ENCODE data around the gene PIEZO2. TPM values are rescaled to one million over a fixed set of nuclear protein-coding genes. Genes with fewer than 3 reads are reported as not detected.

PIEZO2 gene
- total and polyA plus RNA-seq, 10 donors = 0.42 to 13.0 (median 8.0) TPM

GRCh38 chr18:11146947-11147345 lies 2.4 kb downstream of the PIEZO2 start:
- Histone ChIP-seq H3K9me3 (no peaks in the 10 kb centered on the region), H3K27me3 (replicated peaks in 1 of 7) (peaks cover 0 to 61% (median 34%) of the 10 kb centered on the region in 7 donors), H3K36me3 (no peaks in the 10 kb centered on the region), H3K4me3 (no peak overlapping the region), H3K4me1 (peaks cover 3 to 26% (median 18%) of the 10 kb centered on the region in 6 donors), H3K27ac (no peak overlapping the region)
- TF ChIP-seq POLR2AphosphoS5 (IDR thresholded peaks at IDR 0.05) (no peak), POLR2A (IDR thresholded peaks at IDR 0.05) (no peak), CTCF (IDR thresholded peaks at IDR 0.05 in 8 of 11, conservative IDR thresholded peaks at IDR 0.05 in 3 of 11) (no peak)
- DNase-seq = no peak
- intact Hi-C loops (cut with DNase I; ENCODE audit: low total_unique reads) = no loop called here
- WGBS, 5 donors = 37 to 73% (median 56%) methylated on average over 15 of the region's 15 CpGs

DNA sequence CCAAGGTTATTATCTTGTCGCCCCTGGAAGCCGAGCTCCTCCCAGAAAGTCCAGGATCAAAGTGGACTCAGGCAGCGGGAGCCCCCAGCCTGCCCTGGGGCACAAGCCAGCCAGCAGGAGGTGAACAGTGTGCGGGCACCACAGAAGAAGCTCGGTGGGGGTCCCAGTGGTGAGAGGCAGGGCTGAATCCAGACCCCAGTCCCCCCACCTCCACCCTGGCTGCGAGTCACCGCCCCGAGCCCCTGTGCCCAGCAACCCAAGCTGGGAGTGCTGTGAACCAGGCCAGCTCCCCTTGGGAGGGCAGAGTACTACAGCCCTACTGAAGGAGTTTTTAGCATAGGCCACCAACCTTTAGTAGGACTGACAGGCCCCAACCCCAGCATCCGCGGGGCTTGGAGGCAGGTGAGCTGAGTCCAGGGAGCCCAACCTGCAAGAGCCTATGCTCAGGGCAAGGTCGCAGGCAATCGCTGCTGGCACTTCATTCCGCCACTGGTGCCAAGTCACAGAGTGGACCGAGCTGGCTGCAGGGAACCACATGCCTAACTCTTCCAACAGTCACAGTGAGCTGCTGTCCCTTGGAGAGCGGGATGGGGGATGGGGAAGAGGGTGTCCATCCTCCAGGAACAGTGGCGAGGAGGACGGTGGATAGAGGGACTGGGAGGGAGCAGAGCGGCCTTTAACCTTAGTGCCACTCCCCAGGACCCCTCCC lies 3.0 kb downstream of the PIEZO2 start:
- TF ChIP-seq POLR2AphosphoS5 (IDR thresholded peaks at IDR 0.05) (no peak), CTCF (IDR thresholded peaks at IDR 0.05 in 8 of 11, conservative IDR thresholded peaks at IDR 0.05 in 3 of 11) (no peak)
- intact Hi-C loops (cut with DNase I; ENCODE audit: low total_unique reads) = no loop called here
- WGBS, 5 donors = 69 to 80% (median 77%) methylated on average over 15 to 18 of the region's 18 CpGs
- Histone ChIP-seq H3K36me3 (no peaks in the 10 kb centered on the region), H3K27me3 (replicated peaks in 1 of 7) (peaks cover 0 to 59% (median 34%) of the 10 kb centered on the region in 7 donors), H3K4me3 (no peak overlapping the region), H3K4me1 (peaks cover 3 to 26% (median 18%) of the 10 kb centered on the region in 6 donors), H3K27ac (no peak overlapping the region), H3K9me3 (no peaks in the 10 kb centered on the region)
- no peak for DNase-seq

DNA sequence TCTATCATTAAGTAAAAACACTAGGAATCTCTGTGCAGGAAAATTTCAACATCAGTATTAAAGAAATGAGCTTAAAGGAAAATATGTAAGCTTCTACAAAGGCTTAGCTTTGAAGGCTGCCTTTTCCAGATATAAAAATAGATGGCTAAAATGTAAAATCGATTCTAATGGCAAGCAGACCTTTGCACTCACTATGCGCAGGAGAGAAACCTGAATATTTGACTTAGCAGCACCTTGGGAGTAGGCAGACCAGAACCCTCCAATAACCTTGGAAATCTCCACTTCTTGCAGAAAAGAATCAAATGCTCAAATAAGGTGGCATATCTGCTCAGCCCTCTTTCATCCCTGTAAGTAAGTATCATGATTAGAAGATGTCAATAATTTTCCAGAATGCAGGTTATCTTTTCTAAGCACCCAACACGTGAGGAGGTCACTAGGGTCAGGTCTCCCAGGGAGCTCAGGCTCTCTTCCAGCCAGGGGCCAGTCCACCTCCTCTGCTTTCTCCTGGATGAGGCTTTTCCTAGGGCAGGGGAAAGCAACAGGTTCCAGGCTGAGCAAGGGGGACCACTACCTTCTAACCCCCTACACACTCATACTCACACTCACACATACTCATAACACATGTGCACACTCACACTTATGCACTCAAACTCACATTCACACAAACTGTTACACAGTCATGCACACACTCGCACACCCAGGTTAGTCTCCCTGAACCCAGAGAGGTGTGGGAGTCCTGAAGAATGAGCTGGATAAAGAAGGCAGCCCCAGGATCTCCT lies 3.8 kb downstream of the PIEZO2 start:
- Histone ChIP-seq H3K9me3 (no peaks in the 10 kb centered on the region), H3K36me3 (no peaks in the 10 kb centered on the region), H3K27ac (no peak overlapping the region), H3K27me3 (replicated peaks in 1 of 7) (peaks cover 0 to 52% (median 34%) of the 10 kb centered on the region in 7 donors), H3K4me1 (peaks cover 3 to 26% (median 18%) of the 10 kb centered on the region in 6 donors), H3K4me3 (no peak overlapping the region)
- no peak for DNase-seq
- TF ChIP-seq CTCF (IDR thresholded peaks at IDR 0.05 in 8 of 11, conservative IDR thresholded peaks at IDR 0.05 in 3 of 11) (no peak), POLR2AphosphoS5 (IDR thresholded peaks at IDR 0.05) (no peak), POLR2A (IDR thresholded peaks at IDR 0.05) (no peak)
- intact Hi-C loops (cut with DNase I; ENCODE audit: low total_unique reads) = no loop called here
- WGBS, 5 donors = 77 to 91% (median 86%) methylated on average over 4 of the region's 4 CpGs

DNA sequence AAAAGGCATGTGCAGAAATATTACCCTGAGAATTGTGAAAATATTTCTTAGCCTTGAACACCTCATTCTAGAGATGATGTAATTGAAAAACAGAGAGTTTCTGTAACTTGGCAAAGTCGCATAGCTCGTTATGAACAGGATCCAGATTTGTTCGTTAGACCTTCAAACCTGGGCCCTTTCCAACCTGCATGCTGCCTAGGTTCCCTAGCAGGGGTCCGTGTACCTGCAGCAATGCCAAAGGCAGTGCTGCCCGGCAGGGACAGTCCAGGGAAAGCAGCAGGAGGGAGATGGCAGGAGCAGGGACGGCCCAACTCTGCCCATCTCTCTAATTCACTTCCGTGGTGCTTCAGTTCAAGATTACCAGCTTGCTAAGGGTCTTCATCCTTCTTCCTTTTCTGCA lies 12.0 kb downstream of the PIEZO2 start:
- Histone ChIP-seq H3K4me3 (no peak overlapping the region), H3K27me3 (replicated peaks in 1 of 7) (no peaks in the 10 kb centered on the region), H3K4me1 (no peaks in the 10 kb centered on the region), H3K27ac (no peak overlapping the region), H3K36me3 (no peaks in the 10 kb centered on the region), H3K9me3 (no peaks in the 10 kb centered on the region)
- 68 to 87% (median 75%) methylated on average over 7 of the region's 7 CpGs for WGBS, 5 donors
- TF ChIP-seq CTCF (IDR thresholded peaks at IDR 0.05 in 8 of 11, conservative IDR thresholded peaks at IDR 0.05 in 3 of 11) (no peak), POLR2A (IDR thresholded peaks at IDR 0.05) (no peak), POLR2AphosphoS5 (IDR thresholded peaks at IDR 0.05) (no peak)
- intact Hi-C loops (cut with DNase I; ENCODE audit: low total_unique reads) = no loop called here
- no peak for DNase-seq

Data from spleen (tissue), 11 donors.